Lower leg skin (tissue), 4 donors: Measurements from ENCODE around the gene PGAM2. TPM values are rescaled to one million over a fixed set of nuclear protein-coding genes. Genes with fewer than 3 reads are reported as not detected.
"Not testable (repeated sequence)": the region's sequence is repeated elsewhere in the genome, so short reads cannot be mapped to it uniquely, and the experiment has no call there.

Experiments used
- DNase-seq, 2 donors: peaks; one replicate each; pipeline ENCODE4 v3.0.0-alpha.2; 2019; ENCODE audit warnings: low spot score in 2 of 2
- H3K4me3 ChIP-seq: fragments of 200-600 bp; sonication (generic); 2 replicates; pipeline ENCODE4 v1.5.1; 2017; ENCODE audit warnings: mild to moderate bottlenecking, low read depth; ENCODE audit not compliant: poor library complexity, severe bottlenecking
- POLR2A ChIP-seq, 2 donors: fragments of 450-650 bp; IDR thresholded peaks; one replicate each; pipeline ENCODE4 v1.6.1; 2016 to 2017; ENCODE audit warnings: antibody characterized with exemption in 2 of 2, mild to moderate bottlenecking in 1 of 2, moderate library complexity in 1 of 2
- WGBS, 2 donors: methylation state at CpG; one replicate each; pipeline ENCODE4 v1.1.5; 2018; 5-methylcytosine and 5-hydroxymethylcytosine counted together
- intact Hi-C: fragments of 100-400 bp; cut with DNase I; formaldehyde crosslinking; loops from one replicate; pipeline ENCODE4 v1.15.0; 2023; ENCODE audit warnings: low total_unique reads
- total RNA-seq, 4 donors: library from RNA; depleted of rRNA; stranded (reverse); fragments of >200 nt; gene quantifications; one replicate each; pipeline ENCODE4 v1.1.0, GENCODE V29; 2016
- TF ChIP-seq, protein P1 (sequence below), 3 donors: fragments of 450-650 bp; IDR thresholded peaks; one replicate each; pipeline ENCODE4 v1.5.1; 2016; ENCODE audit warnings: antibody characterized with exemption in 3 of 3, mild to moderate bottlenecking in 3 of 3, moderate library complexity in 2 of 3

The PGAM2 gene
- total RNA-seq, 4 donors from 2014 or later = 0.75 to 7.9 (median 3.6) TPM

DNA sequence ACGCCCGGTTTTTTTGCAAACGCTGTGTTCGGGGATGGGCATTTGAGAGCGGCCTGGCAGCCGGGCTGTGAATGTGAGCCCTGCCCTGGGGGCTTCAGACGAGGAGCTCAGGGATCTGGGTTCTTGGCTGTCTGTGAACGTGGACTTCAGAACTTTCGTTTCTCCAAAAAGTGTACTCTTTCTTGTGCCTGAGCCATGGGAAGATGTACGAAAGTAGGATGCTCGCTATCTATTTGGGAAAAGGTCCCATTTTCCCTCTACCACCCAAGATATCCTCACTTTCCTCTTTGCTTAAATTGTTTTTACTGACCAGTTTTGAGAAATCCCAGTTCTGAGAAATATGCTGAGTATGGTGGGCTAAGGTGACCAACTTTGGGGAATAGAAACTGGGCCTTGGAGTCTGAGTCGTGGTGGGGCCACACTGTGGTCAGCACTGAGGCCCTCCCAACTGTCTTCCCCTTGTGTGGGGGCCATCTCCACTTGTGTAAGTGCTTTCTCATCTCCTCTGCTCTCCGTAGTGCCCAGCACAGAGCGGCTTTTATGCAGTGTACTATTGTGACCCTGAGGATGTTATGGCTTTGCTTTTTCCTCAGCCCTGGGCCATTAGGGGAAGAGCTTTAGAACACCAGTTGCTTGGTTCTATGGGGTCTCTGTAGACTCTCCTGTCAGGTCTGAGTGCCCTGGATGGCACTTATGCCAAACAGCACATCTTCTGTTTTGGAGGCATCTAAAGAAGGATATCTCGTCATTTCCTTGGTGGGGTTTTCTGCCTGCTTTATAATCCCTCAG lies 19.9 kb downstream of the PGAM2 start:
- intact Hi-C loops = no loop called here
- peak overlapping the region; percentile 90 for H3K4me3 ChIP-seq
- peak in 1 of 2 donors; percentile 91 for DNase-seq
- WGBS, 2 donors = 20% methylated on average over 15 of the region's 15 CpGs
- TF ChIP-seq POLR2A (IDR thresholded peaks at IDR 0.05) = no peak
- TF ChIP-seq, protein P1, sequence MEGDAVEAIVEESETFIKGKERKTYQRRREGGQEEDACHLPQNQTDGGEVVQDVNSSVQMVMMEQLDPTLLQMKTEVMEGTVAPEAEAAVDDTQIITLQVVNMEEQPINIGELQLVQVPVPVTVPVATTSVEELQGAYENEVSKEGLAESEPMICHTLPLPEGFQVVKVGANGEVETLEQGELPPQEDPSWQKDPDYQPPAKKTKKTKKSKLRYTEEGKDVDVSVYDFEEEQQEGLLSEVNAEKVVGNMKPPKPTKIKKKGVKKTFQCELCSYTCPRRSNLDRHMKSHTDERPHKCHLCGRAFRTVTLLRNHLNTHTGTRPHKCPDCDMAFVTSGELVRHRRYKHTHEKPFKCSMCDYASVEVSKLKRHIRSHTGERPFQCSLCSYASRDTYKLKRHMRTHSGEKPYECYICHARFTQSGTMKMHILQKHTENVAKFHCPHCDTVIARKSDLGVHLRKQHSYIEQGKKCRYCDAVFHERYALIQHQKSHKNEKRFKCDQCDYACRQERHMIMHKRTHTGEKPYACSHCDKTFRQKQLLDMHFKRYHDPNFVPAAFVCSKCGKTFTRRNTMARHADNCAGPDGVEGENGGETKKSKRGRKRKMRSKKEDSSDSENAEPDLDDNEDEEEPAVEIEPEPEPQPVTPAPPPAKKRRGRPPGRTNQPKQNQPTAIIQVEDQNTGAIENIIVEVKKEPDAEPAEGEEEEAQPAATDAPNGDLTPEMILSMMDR (IDR thresholded peaks at IDR 0.05) = no peak

DNA sequence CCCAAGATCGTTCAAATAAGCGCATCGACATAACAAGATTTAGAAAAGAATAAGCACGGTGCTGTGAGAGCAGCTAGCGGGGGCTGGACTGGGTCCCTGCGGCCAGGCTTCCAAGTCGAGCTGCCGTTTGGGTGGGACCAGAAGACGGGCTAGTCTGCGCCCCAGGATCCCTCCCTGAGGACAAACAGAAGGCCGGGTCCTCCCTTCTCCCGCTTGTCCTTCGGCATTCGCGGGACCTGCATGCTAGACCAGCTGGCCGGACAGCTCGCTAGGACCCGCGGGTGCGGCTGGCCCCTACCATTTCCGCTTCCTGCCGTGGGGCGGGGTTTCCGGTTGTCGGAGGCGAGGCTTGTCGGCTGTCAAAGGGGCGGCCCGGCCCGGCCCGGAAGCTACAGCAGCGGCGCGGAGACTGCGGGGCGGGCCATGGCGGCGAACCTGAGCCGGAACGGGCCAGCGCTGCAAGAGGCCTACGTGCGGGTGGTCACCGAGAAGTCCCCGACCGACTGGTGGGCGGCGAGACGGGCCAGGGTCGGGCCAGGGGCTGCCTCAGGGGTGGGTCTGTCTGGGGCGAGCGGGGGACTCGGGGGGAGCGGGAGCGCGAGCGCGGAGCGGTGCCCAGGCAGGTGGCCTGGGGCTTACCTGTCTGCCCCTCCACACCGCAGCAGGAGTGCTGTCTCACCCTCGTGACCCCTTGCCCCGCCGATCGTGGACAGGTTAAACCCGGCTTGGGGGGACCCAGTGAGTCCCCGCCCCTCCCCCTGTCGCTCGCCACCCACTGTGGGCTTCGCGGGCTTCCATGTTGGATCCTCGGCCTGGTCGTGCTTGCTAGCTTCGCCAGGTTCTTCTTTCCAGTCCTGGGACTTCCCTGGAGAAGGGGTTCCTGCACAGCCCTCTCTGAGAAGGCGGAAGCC lies 20.8 kb downstream of the PGAM2 start, which contains the start of gene DBNL:
TSS of gene DBNL (plus strand) at position 388 of the 911 bp plus-strand sequence. CDS start at position 424, 36 bp downstream.
- 0% methylated on average over 58 to 60 of the region's 74 CpGs for WGBS, 2 donors
- peak in 1 of 2 donors; percentile 27 for TF ChIP-seq POLR2A (IDR thresholded peaks at IDR 0.05)
- TF ChIP-seq, protein P1 (IDR thresholded peaks at IDR 0.05) = no peak
- intact Hi-C loops = no loop called here
- peak; percentile 93 to 99 for DNase-seq
- peak within 1 kb of the TSS; percentile 90 for H3K4me3 ChIP-seq

DNA sequence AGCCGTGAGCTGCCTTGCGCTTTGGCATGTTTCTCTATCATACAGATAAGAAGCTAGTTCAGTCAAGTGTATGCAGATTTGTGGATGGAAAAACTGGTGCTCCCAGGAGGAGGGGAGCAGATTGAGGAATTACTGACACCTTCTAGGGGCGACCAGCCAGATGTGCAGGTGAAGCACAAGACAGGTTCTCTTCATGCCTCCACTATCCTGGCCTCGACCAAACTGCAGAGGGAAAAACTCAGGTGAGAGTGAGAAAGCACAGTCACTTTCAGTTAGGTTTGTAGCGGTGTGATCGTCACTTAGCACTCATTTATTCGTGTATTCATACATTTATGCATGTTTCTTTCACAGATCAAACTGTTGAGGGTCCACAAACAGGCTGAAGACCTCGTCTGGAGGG lies 21.5 kb downstream of the PGAM2 start:
- H3K4me3 ChIP-seq = peak overlapping the region; percentile 90
- WGBS, 2 donors = 22 to 31% methylated on average over 8 of the region's 8 CpGs
- intact Hi-C loops = no loop called here
- no peak for DNase-seq
- TF ChIP-seq, protein P1 (IDR thresholded peaks at IDR 0.05) = no peak
- no peak for TF ChIP-seq POLR2A (IDR thresholded peaks at IDR 0.05)

DNA sequence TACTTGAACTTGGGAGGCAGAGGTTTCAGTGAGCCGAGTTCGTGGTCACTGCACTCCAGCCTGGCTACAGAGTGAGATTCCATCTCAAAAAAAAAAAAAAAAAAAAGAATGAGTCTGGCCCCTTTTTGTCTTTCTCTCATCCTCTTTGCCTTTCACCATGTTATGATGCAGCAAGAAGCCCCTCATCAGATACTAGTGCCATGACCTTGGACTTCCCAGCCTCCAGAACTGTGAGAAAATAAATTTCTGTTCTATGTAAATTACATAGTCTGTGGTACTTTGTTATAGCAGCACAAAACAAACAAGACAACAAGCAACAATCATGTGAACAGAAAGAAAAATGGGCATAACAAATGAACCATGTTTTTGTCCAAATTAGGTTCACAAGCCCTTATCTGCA lies 23.1 kb downstream of the PGAM2 start:
- no peak overlapping the region for H3K4me3 ChIP-seq
- no peak for DNase-seq
- whole genome bisulfite sequencing, 2 donors = 85 to 96% methylated on average over 2 of the region's 2 CpGs
- TF ChIP-seq, protein P1 (IDR thresholded peaks at IDR 0.05) = no peak
- no peak for TF ChIP-seq POLR2A (IDR thresholded peaks at IDR 0.05)
- intact Hi-C loops = no loop called here

DNA sequence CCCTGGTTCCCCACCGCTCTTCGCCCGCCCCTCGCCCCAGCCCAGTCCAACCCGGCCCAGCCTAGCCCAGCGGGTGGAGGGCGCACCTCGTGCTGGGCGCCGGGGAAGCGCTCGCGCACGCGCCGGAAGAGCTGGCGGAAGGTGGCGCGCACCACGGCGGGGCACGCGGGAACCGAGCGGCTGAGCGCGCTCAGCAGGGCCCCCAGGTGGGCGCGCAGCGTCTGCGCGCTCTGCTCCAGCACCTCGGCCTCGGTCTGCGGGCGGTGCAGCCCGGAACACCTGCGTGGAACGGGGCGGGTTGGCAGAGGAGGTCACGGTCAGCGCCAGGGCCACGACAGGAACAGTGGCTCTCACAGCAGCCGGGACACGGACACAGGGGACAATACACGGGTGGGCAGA lies 24.9 kb downstream of the PGAM2 start:
- DNase-seq, H3K4me3 ChIP-seq, intact Hi-C loops: not testable (repeated sequence)
- WGBS, 2 donors = 1% methylated on average over 15 of the region's 46 CpGs; no CpG with 5 or more reads in 1 of the 2 donors

DNA sequence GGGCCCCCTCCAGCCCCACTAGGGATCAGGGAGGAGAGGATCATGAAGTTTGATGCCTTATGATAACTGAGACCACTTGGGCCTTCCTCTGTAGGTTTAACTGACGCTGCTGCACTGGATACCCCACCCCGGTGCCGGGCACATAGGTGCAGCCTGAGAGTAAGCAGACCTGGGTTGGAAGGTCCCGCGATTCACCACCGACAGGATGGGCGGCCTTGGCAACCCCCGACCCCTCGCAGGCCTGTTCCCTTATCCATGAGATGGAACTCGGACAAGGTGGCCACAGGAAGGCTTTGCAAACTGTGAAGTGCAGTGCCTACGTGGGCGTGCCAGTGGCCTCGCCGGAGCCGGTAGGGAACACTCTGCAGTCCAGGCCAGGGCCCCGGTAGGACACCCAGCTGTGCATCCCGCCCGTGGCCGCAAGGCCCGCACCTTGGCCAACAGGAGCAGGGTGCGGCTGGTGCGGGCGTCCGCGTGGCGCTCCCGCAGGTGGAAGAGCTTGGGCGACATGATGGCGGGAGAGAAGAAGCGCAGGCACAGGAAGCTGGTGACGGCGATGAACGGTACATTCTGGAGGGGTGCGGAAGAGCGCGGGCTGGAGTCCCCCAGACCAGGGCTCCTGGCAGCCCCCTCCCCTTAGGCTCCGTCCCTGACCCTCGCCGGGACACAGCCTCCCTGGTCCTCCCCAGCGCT lies 25.4 kb downstream of the PGAM2 start:
- H3K4me3 ChIP-seq, DNase-seq, intact Hi-C loops: not testable (repeated sequence)
- no CpG with 5 or more reads among the region's 40 CpGs for WGBS, 2 donors

DNA sequence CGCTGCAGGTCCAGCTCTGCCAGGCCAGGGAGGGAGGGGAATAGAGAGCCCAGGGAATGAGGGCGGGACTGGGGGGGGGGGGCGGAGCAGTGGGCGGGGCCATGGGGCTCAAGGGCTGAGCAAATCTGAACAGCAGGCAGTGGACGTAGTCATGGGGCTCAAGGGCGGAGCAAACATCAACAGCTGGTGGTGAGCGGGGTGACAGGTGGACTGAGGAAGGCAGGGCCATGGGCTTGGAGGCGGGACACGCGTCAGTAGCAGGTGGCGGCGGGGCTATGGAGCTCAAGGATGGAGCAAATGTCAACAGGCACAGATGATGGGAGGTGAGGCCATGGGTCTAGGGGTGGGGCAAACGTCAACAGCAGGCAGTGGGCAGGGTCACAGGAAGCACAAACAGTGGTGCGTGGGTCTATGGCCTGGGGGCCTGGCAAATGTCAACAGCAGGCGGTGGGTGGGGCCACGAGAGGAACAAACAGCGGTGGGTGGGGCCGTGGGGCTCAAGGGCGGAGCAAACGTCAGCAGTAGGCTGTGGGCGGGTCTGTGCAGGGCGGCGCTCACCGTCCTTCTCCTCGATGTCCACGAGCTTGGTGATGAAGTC lies 26.3 kb downstream of the PGAM2 start:
- intact Hi-C loops, H3K4me3 ChIP-seq: not testable (repeated sequence)
- DNase-seq = peak; percentile 94 to 99
- WGBS, 2 donors = 0 to 9% methylated on average over 13 to 20 of the region's 26 CpGs

DNA sequence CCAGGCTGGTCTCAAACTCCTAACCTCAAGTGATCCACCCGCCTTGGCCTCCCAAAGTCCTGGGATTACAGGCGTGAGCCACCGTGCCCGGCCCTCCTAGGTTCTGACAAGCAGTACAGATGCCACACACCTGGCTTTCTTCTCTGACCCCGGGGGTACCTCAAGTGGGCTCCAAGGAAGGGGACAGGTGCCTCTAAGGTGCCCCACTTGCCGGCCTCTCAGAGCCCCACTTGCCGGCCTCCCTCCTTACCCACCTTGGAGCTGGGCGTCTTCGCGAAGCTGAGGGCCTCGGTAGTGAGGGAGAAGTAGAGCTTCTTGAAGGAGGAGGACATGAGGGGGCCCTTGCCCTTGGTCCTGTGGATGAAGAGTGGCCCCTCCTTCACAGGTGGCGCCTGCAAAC lies 26.8 kb downstream of the PGAM2 start:
- H3K4me3 ChIP-seq, intact Hi-C loops, DNase-seq: not testable (repeated sequence)
- 53 to 67% methylated on average over 2 to 7 of the region's 12 CpGs for WGBS, 2 donors

DNA sequence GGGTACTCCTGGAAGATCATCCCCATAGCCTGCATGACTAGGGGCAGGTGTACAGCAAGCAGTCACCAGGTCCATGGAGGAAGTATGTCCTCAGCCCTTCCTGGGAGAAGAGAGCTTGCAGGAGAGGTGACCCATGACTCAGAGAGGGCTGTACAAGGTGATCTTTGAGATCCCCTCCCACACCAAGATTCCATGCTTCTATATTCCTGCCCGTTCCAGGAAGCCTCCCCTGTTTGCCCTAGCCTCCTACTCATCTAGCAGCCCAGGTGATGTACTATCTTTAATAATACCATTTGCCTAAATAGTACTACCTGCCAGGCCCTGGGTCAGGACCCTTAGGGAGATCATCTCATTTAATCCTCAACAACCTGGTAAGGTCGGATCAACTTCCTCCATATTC lies 27.4 kb downstream of the PGAM2 start:
- H3K4me3 ChIP-seq, DNase-seq, intact Hi-C loops: not testable (repeated sequence)
- 66 to 77% methylated on average over 2 of the region's 2 CpGs for WGBS, 2 donors
